ENCODE results near the gene VASP. TPM values are rescaled to one million over a fixed set of nuclear protein-coding genes. Genes with fewer than 3 reads are reported as not detected.

VASP gene
- 121 and 175 TPM in 2 replicates for total RNA-seq (2014; rRNA removed; shearing (Covaris generic))

GRCh38 chr19:45506989-45507871 lies at the start of gene VASP:
VASP (plus strand) TSS chr19:45507479; CDS start chr19:45507772, 293 bp downstream.
- DNase-seq (ENCODE audit: low read depth) = peak; percentile 93

- DNase-seq (ENCODE audit: low read depth) = no peak
Observed at GRCh38 chr19:45457776-45458175, 49.5 kb upstream of the VASP start.

- no peak for DNase-seq (ENCODE audit: low read depth)
Observed at GRCh38 chr19:45460807-45461347, 46.4 kb upstream of the VASP start.

- DNase-seq (ENCODE audit: low read depth) = no peak
Observed at GRCh38 chr19:45462174-45462573, 45.1 kb upstream of the VASP start.

- DNase-seq (ENCODE audit: low read depth) = no peak
Observed at GRCh38 chr19:45463241-45463640, 44.0 kb upstream of the VASP start.

GRCh38 chr19:45464274-45464673 lies 43.0 kb upstream of the VASP start:
- no peak for DNase-seq (ENCODE audit: low read depth)

- no peak for DNase-seq (ENCODE audit: low read depth)
Observed at GRCh38 chr19:45464852-45465441, 42.3 kb upstream of the VASP start.

GRCh38 chr19:45467115-45467455 lies 40.2 kb upstream of the VASP start:
- DNase-seq (ENCODE audit: low read depth) = no peak

GRCh38 chr19:45467456-45468158 lies 39.7 kb upstream of the VASP start, which contains the start of gene FOSB:
FOSB (plus strand) TSS chr19:45467996; CDS start chr19:45468587, 591 bp downstream.
- DNase-seq (ENCODE audit: low read depth) = peak; percentile 95

GRCh38 chr19:45468159-45468651 lies 39.1 kb upstream of the VASP start:
- DNase-seq (ENCODE audit: low read depth) = peak; percentile 58

GRCh38 chr19:45468803-45469131 lies 38.5 kb upstream of the VASP start:
- DNase-seq (ENCODE audit: low read depth) = no peak

GRCh38 chr19:45469132-45469944 lies 37.9 kb upstream of the VASP start:
- DNase-seq (ENCODE audit: low read depth) = peak; percentile 98

GRCh38 chr19:45469945-45470761 lies 37.1 kb upstream of the VASP start:
- peak; percentile 89 for DNase-seq (ENCODE audit: low read depth)

- DNase-seq (ENCODE audit: low read depth) = no peak
Observed at GRCh38 chr19:45470762-45471081, 36.6 kb upstream of the VASP start.

GRCh38 chr19:45471111-45471930 lies 36.0 kb upstream of the VASP start:
- no peak for DNase-seq (ENCODE audit: low read depth)

GRCh38 chr19:45471931-45472562 lies 35.2 kb upstream of the VASP start:
- DNase-seq (ENCODE audit: low read depth) = no peak

- DNase-seq (ENCODE audit: low read depth) = no peak
Observed at GRCh38 chr19:45472563-45473366, 34.5 kb upstream of the VASP start.

- DNase-seq (ENCODE audit: low read depth) = no peak
Observed at GRCh38 chr19:45473367-45473681, 34.0 kb upstream of the VASP start.
